Heart left ventricle (tissue), 16 donors: Measurements from ENCODE around the gene SIPA1. TPM values are rescaled to one million over a fixed set of nuclear protein-coding genes. Genes with fewer than 3 reads are reported as not detected.

ENCODE experiments used
- ATAC-seq, 4 donors: fragments of 200-7000 bp; cut with Tn5 transposase; one replicate each; pipeline ENCODE4 v1.9.1; 2020 to 2022; ENCODE audit warnings: moderate library complexity in 4 of 4, mild to moderate bottlenecking in 3 of 4, moderate number of reproducible peaks in 1 of 4
- DNase-seq, 5 donors: peaks; one replicate each; pipeline ENCODE4 v3.0.0-alpha.2; 2020
- H3K27ac ChIP-seq, 12 donors: fragments of 200-600 bp; sonication (generic) in 4 of 12; one replicate each; pipeline versions ENCODE4 v1.5.0 to v1.8.0; 2016 to 2022; ENCODE audit warnings: mild to moderate bottlenecking in 2 of 12
- H3K27me3 ChIP-seq, 9 donors: fragments of 200-600 bp; sonication (generic) in 2 of 9; one replicate each; pipeline versions ENCODE4 v1.5.1 to v1.8.0; 2016 to 2022; ENCODE audit warnings: mild to moderate bottlenecking in 3 of 9
- H3K36me3 ChIP-seq, 9 donors: fragments of 200-600 bp; sonication (generic) in 2 of 9; one replicate each; pipeline versions ENCODE4 v1.5.0 to v1.8.0; 2018 to 2022; ENCODE audit warnings: mild to moderate bottlenecking in 2 of 9
- H3K4me1 ChIP-seq, 12 donors: fragments of 200-600 bp; sonication (generic) in 4 of 12; one replicate each; pipeline versions ENCODE4 v1.5.0 to v1.8.0; 2016 to 2022; ENCODE audit warnings: mild to moderate bottlenecking in 3 of 12
- H3K4me3 ChIP-seq, 12 donors: fragments of 200-600 bp; sonication (generic) in 4 of 12; one replicate each; pipeline versions ENCODE4 v1.5.0 to v1.8.0; 2017 to 2022; ENCODE audit warnings: mild to moderate bottlenecking in 9 of 12, moderate library complexity in 4 of 12
- H3K9me3 ChIP-seq, 12 donors: fragments of 200-600 bp; sonication (generic) in 4 of 12; one replicate each; pipeline versions ENCODE4 v1.5.0 to v1.8.0; 2016 to 2022; ENCODE audit warnings: mild to moderate bottlenecking in 1 of 12
- POLR2A ChIP-seq, 2 donors: fragments of 450-650 bp; IDR thresholded peaks; one replicate each; pipeline ENCODE4 v1.6.1; 2017; ENCODE audit warnings: antibody characterized with exemption in 2 of 2, mild to moderate bottlenecking in 2 of 2, moderate library complexity in 2 of 2
- WGBS, 4 donors: extraction: QIAGEN DNeasy Blood & Tissue Kit in 2 of 4; methylation state at CpG; one replicate each; pipeline versions ENCODE4 v1.1.5 to v1.1.7; 2013 to 2018; 5-methylcytosine and 5-hydroxymethylcytosine counted together
- intact Hi-C, 10 donors: fragments of 100-400 bp; cut with DNase I; formaldehyde crosslinking; loops; one replicate each; pipeline versions ENCODE4 v1.11.1 to v1.14.2; 2022
- microRNA-seq, 4 donors: library from miRNA; unstranded; fragments of <30 nt; microRNA quantifications; one replicate each; pipeline versions ENCODE4 to v1.2.0, GENCODE V29; 2017 to 2020
- polyA plus RNA-seq, 2 donors: library from polyadenylated mRNA; stranded (reverse); fragments of 200-250 nt; gene quantifications; one replicate each; pipeline ENCODE4 v1.2.3, GENCODE V29; 2013
- total RNA-seq, 9 donors: library from RNA; depleted of rRNA in 2 of 9; stranded (reverse); fragments of >200 nt in 2 of 9; fragmentation: NEBNext Ultra II Directional in 3 of 9; extraction: Animal tissue kit (Norgen Biotek cat#: 25700) in 3 of 9; gene quantifications; one replicate each; pipeline versions ENCODE4 v1.1.0 to v1.2.4, GENCODE V29; 2016 to 2023
- TF ChIP-seq, protein P1 (sequence below), 12 donors: fragments of 200-600 bp; sonication (generic) in 4 of 12; IDR thresholded peaks; one replicate each; pipeline versions ENCODE4 v1.5.0 to v1.8.0; 2018 to 2022; ENCODE audit warnings: antibody characterized with exemption in 12 of 12, mild to moderate bottlenecking in 5 of 12
- donor health status: ischemic (EF 13 %, LVEDD 7.1; RV severe dilation, severe dysfunction).
- donor health status: healthy with polysubstance abuse.
- donor health status: DM: no; HTN: yes; CAD: no.
- donor health status: DM: no; HTN: no; CAD: no.
- donor health status: ischemic (EF 25% LVEDD 6.9; RV normal size, moderate dysfunction).
- donor health status: ischemic (EF 25% LVEDD 5.7; RV mildly dilated, moderate dysfunction).
- donor health status: healthy.
- donor health status: DM: yes; HTN: yes; CAD: no.
- donor health status: ischemic (EF 35%, LVEDD 5.7; RV mildly dilated, moderate dysfunction).
- donor health status: nonischemic (EF 11% LVEDD 7.7; RV severe dilation, severe dysfunction).
- donor health status: DM: yes; HTN: yes; CAD: no.
- donor health status: PGD.
- donor health status: ischemic (EF 29% LVEDD 5.4; RV normal size, mild dysfunction).
- donor health status: nonischemic (EF 23%, LVEDD 6.1; RV moderate dilation, normal function).

SIPA1 gene
- total and polyA plus RNA-seq, 11 donors, result 17.0 to 63.3 (median 26.5) TPM

DNA sequence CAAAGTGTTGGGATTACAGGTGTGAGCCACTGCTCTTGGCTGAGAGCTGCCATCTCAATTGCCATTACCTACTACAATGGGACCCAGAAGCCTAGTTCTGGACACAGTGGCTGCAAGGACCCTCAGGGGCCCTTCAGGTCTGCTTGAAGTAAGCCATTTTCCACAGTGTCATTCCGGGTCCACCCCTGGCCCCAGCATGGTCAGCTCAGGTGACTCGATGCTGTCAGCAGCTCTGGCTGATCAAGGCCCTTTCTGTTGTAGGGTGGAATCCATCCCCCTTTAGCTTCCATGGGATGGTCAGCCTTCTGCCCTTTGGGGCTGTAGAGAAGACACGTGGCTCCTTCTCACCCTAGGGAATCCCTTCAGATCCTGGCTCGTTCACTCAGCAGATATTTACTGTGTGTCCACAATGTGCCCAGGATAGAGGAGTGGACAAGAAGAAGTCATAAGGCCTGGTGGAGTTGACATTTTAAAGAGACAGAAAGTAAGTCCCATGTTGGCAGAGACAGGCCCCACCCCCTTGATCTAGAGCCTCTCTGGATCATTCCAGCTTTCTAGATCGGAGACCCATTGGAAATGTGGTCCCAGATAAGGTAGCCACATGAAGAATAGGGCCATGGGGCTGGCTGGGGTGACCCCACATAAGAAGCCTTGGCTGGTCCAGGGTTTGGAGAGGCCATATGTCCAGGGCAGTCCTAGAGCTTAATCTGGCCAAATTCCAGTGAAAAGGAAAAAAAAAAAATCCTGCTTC lies 59.1 kb downstream of the SIPA1 start:
- peaks cover 0 to 26% (median 3%) of the 10 kb centered on the region in 12 donors for H3K4me1 ChIP-seq
- DNase-seq (no peak), ATAC-seq (no peak)
- H3K27ac ChIP-seq, result no peak overlapping the region
- no peaks in the 10 kb centered on the region for H3K36me3 ChIP-seq
- H3K27me3 ChIP-seq, result no peaks in the 10 kb centered on the region
- intact Hi-C loops, result no loop called here
- 81 to 83% (median 82%) methylated on average over 5 of the region's 5 CpGs for WGBS, 4 donors
- no peak for TF ChIP-seq POLR2A (IDR thresholded peaks at IDR 0.05)
- TF ChIP-seq, protein P1, sequence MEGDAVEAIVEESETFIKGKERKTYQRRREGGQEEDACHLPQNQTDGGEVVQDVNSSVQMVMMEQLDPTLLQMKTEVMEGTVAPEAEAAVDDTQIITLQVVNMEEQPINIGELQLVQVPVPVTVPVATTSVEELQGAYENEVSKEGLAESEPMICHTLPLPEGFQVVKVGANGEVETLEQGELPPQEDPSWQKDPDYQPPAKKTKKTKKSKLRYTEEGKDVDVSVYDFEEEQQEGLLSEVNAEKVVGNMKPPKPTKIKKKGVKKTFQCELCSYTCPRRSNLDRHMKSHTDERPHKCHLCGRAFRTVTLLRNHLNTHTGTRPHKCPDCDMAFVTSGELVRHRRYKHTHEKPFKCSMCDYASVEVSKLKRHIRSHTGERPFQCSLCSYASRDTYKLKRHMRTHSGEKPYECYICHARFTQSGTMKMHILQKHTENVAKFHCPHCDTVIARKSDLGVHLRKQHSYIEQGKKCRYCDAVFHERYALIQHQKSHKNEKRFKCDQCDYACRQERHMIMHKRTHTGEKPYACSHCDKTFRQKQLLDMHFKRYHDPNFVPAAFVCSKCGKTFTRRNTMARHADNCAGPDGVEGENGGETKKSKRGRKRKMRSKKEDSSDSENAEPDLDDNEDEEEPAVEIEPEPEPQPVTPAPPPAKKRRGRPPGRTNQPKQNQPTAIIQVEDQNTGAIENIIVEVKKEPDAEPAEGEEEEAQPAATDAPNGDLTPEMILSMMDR (IDR thresholded peaks at IDR 0.05), result no peak
- no peak overlapping the region for H3K4me3 ChIP-seq
- no peaks in the 10 kb centered on the region for H3K9me3 ChIP-seq

DNA sequence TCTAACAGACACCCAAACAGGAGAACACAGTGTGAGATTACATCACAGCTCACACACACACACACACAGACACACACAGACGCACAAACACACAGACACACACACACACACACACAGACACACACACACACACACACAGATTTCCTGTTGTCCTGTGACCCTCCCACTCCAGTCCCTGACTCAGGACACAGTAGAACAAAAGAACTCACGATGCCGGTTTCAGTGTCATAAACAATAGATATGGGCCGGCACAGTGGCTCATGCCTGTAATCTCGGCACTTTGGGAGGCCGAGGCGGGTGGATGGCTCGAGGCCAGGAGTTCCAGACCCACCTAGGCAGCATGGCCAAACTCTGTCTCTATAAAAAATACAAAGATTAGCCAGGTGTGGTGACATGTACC lies 60.3 kb downstream of the SIPA1 start:
- TF ChIP-seq POLR2A (IDR thresholded peaks at IDR 0.05), result no peak
- TF ChIP-seq, protein P1 (IDR thresholded peaks at IDR 0.05), result no peak
- Histone ChIP-seq H3K4me1 (peaks cover 0 to 20% (median 1%) of the 10 kb centered on the region in 12 donors), H3K27me3 (peaks cover 0 to 4% (median 0%) of the 10 kb centered on the region in 9 donors), H3K9me3 (no peaks in the 10 kb centered on the region), H3K27ac (peak overlapping the region in 7 of 12 donors; percentile 22 to 62 (median 50)), H3K4me3 (no peak overlapping the region), H3K36me3 (no peaks in the 10 kb centered on the region)
- WGBS, 4 donors, result 42 to 74% (median 45%) methylated on average over 8 of the region's 8 CpGs
- DNase-seq, result peak in 2 of 5 donors; percentile 38 to 43
- peak in 3 of 4 donors; percentile 73 to 86 (median 85) for ATAC-seq
- intact Hi-C loops, result no loop called here

DNA sequence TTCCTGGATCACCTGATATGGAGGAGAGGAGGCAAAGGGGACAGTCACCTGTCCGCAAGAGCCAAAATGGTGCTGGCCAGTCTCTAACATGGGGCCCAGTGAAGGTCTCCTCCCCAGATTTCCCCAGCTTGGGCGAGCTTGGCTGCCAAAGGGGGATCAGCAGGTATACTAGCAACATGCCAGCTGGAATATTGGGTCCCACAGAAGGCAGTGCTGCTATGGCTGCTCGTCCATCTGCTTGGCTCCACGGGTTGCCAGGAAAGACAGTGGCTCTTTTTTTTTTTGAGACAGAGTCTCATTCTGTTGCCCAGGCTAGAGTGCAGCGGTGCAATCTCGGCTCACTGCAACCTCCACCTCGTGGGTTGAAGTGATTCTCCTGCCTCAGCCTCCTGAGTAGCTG lies 61.4 kb downstream of the SIPA1 start:
- Histone ChIP-seq H3K27me3 (peaks cover 0 to 4% (median 0%) of the 10 kb centered on the region in 9 donors), H3K27ac (no peak overlapping the region), H3K4me3 (no peak overlapping the region), H3K4me1 (peaks cover 0 to 20% (median 1%) of the 10 kb centered on the region in 12 donors), H3K9me3 (no peaks in the 10 kb centered on the region), H3K36me3 (no peaks in the 10 kb centered on the region)
- ATAC-seq (no peak), DNase-seq (no peak)
- intact Hi-C loops, result no loop called here
- WGBS, 4 donors, result 82 to 86% (median 85%) methylated on average over 6 to 7 of the region's 7 CpGs
- TF ChIP-seq POLR2A (IDR thresholded peaks at IDR 0.05), result no peak
- TF ChIP-seq, protein P1 (IDR thresholded peaks at IDR 0.05), result no peak

DNA sequence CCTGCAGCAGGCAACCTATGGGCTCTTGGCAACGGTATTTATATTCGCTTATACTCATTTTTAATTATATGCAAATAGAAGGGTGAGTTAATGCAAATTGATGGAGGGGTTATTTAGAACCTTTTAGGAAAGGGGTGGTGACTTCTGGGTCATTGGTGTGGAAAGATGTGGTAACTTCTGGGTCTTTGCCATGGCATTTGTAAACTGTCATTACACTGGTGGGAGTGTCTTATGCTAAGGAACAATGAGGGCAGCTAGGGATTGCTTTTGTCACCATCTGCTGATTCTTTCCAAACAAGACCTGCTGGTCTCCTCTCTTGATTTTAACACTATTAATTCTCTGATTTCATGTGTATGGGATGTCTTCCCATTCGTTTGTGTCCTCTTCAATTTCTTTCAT lies 62.5 kb downstream of the SIPA1 start:
- Histone ChIP-seq H3K4me1 (peaks cover 0 to 17% (median under 1%) of the 10 kb centered on the region in 12 donors), H3K27me3 (peaks cover 0 to 4% (median 0%) of the 10 kb centered on the region in 9 donors), H3K27ac (no peak overlapping the region), H3K4me3 (no peak overlapping the region), H3K36me3 (no peaks in the 10 kb centered on the region), H3K9me3 (no peaks in the 10 kb centered on the region)
- no peak for DNase-seq
- TF ChIP-seq, protein P1 (IDR thresholded peaks at IDR 0.05), result no peak
- TF ChIP-seq POLR2A (IDR thresholded peaks at IDR 0.05), result no peak
- no peak for ATAC-seq
- WGBS, 4 donors, result 80 to 85% (median 81%) methylated on average over 3 of the region's 3 CpGs
- intact Hi-C loops, result loop anchor here in 6 of 10 donors (5.0 to 10.0 kb wide), 6 partner anchors 66 to 284 kb away; partner anchors contain the start of gene SIPA1 (in 1 of the 6)

Small RNAs within 50 kb of the gene (microRNA-seq; reads per million reads assigned to microRNA genes)
- 0 reads per million in 4 donors for gene MIR4489
- 0 to 0.13 (median 0) reads per million in 4 donors for gene MIR4690

Other genes with a start within 250 kb of the SIPA1 start
- 100 to 1,000 TPM in 7 of 9 donors, 10 to 100 TPM in 2; 17.0 to 760 (median 507) TPM for gene NEAT1, start 215.3 kb upstream of the SIPA1 start, total RNA-seq
- 100 to 1,000 TPM; 104 to 532 TPM for gene NEAT1, start 215.3 kb upstream of the SIPA1 start, polyA plus RNA-seq
- 1,000 to 10,000 TPM; 1,047 to 9,662 (median 6,606) TPM for gene MALAT1, start 139.1 kb upstream of the SIPA1 start, total RNA-seq
- 1,000 to 10,000 TPM; 1,168 to 4,497 TPM for gene MALAT1, start 139.1 kb upstream of the SIPA1 start, polyA plus RNA-seq
- gene SCYL1, start 113.0 kb upstream of the SIPA1 start, total RNA-seq, result 100 to 1,000 TPM in 1 of 9 donors, 10 to 100 TPM in 8; 51.6 to 135 (median 62.2) TPM
- gene SCYL1, start 113.0 kb upstream of the SIPA1 start, polyA plus RNA-seq, result 10 to 100 TPM; 86.6 to 90.2 TPM
- 100 to 1,000 TPM in 1 of 9 donors, 10 to 100 TPM in 8; 51.4 to 125 (median 88.9) TPM for gene LTBP3, start 79.7 kb upstream of the SIPA1 start, total RNA-seq
- gene LTBP3, start 79.7 kb upstream of the SIPA1 start, polyA plus RNA-seq, result 10 to 100 TPM; 26.3 to 36.3 TPM
- 10 to 100 TPM; 23.2 to 63.6 (median 33.9) TPM for gene ZNRD2, start 67.6 kb upstream of the SIPA1 start, total RNA-seq
- gene ZNRD2, start 67.6 kb upstream of the SIPA1 start, polyA plus RNA-seq, result 100 to 1,000 TPM in 1 of 2 donors, 10 to 100 TPM in 1; 49.7 to 101 TPM
- gene FAM89B, start 65.6 kb upstream of the SIPA1 start, total RNA-seq, result 10 to 100 TPM; 25.8 to 87.9 (median 38.4) TPM
- 10 to 100 TPM; 46.6 to 50.0 TPM for gene FAM89B, start 65.6 kb upstream of the SIPA1 start, polyA plus RNA-seq
- 100 to 1,000 TPM in 3 of 9 donors, 10 to 100 TPM in 6; 37.4 to 144 (median 80.9) TPM for gene EHBP1L1, start 62.0 kb upstream of the SIPA1 start, total RNA-seq
- 10 to 100 TPM; 52.3 to 71.4 TPM for gene EHBP1L1, start 62.0 kb upstream of the SIPA1 start, polyA plus RNA-seq
- gene KCNK7, start 42.3 kb upstream of the SIPA1 start, total RNA-seq, result under 1 TPM in 7 of 9 donors, not detected in 2; 0.18 to 0.75 (median 0.41) TPM
- gene KCNK7, start 42.3 kb upstream of the SIPA1 start, polyA plus RNA-seq, result 1 to 10 TPM in 1 of 2 donors, under 1 TPM in 1; 0.42 to 1.6 TPM
- gene MAP3K11, start 23.9 kb upstream of the SIPA1 start, total RNA-seq, result 10 to 100 TPM; 26.2 to 68.6 (median 31.4) TPM
- 10 to 100 TPM; 29.4 to 39.3 TPM for gene MAP3K11, start 23.9 kb upstream of the SIPA1 start, polyA plus RNA-seq
- 10 to 100 TPM in 8 of 9 donors, 1 to 10 TPM in 1; 9.5 to 23.4 (median 15.4) TPM for gene PCNX3, start 22.3 kb upstream of the SIPA1 start, total RNA-seq
- gene PCNX3, start 22.3 kb upstream of the SIPA1 start, polyA plus RNA-seq, result 10 to 100 TPM in 1 of 2 donors, 1 to 10 TPM in 1; 7.1 to 14.0 TPM
- 10 to 100 TPM; 31.2 to 86.4 (median 42.3) TPM for gene RELA, start 24.8 kb downstream of the SIPA1 start, total RNA-seq
- 10 to 100 TPM; 22.2 to 49.5 TPM for gene RELA, start 24.8 kb downstream of the SIPA1 start, polyA plus RNA-seq
- 10 to 100 TPM; 36.4 to 52.5 (median 40.1) TPM for gene KAT5, start 74.2 kb downstream of the SIPA1 start, total RNA-seq
- 10 to 100 TPM; 39.4 to 62.5 TPM for gene KAT5, start 74.2 kb downstream of the SIPA1 start, polyA plus RNA-seq
- 100 to 1,000 TPM in 2 of 9 donors, 10 to 100 TPM in 7; 31.7 to 131 (median 44.6) TPM for gene RNASEH2C, start 82.7 kb downstream of the SIPA1 start, total RNA-seq
- gene RNASEH2C, start 82.7 kb downstream of the SIPA1 start, polyA plus RNA-seq, result 100 to 1,000 TPM in 1 of 2 donors, 10 to 100 TPM in 1; 90.5 to 120 TPM
- 10 to 100 TPM in 2 of 9 donors, 1 to 10 TPM in 7; 5.4 to 17.7 (median 8.7) TPM for gene AP5B1, start 142.9 kb downstream of the SIPA1 start, total RNA-seq
- 1 to 10 TPM; 4.4 to 9.5 TPM for gene AP5B1, start 142.9 kb downstream of the SIPA1 start, polyA plus RNA-seq
- gene OVOL1, start 149.0 kb downstream of the SIPA1 start, total RNA-seq, result not detected
- gene OVOL1, start 149.0 kb downstream of the SIPA1 start, polyA plus RNA-seq, result not detected
- under 1 TPM in 4 of 9 donors, not detected in 5; 0.13 to 0.52 (median 0.37) TPM for gene SNX32, start 195.9 kb downstream of the SIPA1 start, total RNA-seq
- gene SNX32, start 195.9 kb downstream of the SIPA1 start, polyA plus RNA-seq, result under 1 TPM; 0.11 to 0.54 TPM
- 100 to 1,000 TPM; 289 to 839 (median 424) TPM for gene CFL1, start 220.1 kb downstream of the SIPA1 start, total RNA-seq
- gene CFL1, start 220.1 kb downstream of the SIPA1 start, polyA plus RNA-seq, result 100 to 1,000 TPM; 289 to 973 TPM
- gene MUS81, start 222.3 kb downstream of the SIPA1 start, total RNA-seq, result 10 to 100 TPM; 24.6 to 39.6 (median 35.5) TPM
- gene MUS81, start 222.3 kb downstream of the SIPA1 start, polyA plus RNA-seq, result 10 to 100 TPM; 53.0 to 56.1 TPM
- gene EFEMP2, start 234.7 kb downstream of the SIPA1 start, total RNA-seq, result 100 to 1,000 TPM in 3 of 9 donors, 10 to 100 TPM in 6; 67.7 to 123 (median 88.7) TPM
- gene EFEMP2, start 234.7 kb downstream of the SIPA1 start, polyA plus RNA-seq, result 10 to 100 TPM; 43.6 to 86.6 TPM
- 1 to 10 TPM in 3 of 9 donors, under 1 TPM in 5, not detected in 1; 0.16 to 9.4 (median 0.90) TPM for gene CTSW, start 241.7 kb downstream of the SIPA1 start, total RNA-seq
- under 1 TPM; 0.17 to 0.53 TPM for gene CTSW, start 241.7 kb downstream of the SIPA1 start, polyA plus RNA-seq